Measurements from ENCODE around the gene C2orf66.
A peak's percentile ranks its signal among the peaks of the same experiment; 100 is the strongest.

Gene C2orf66

GRCh38 chr2:196758474-196759377 is 50.4 kb downstream of the C2orf66 start:
- DNase-seq, result peak in 1 of 2 donors; percentile 3
